Panc1 (cell line): Measurements from ENCODE around the gene CHRNA1.

Experiments used
- POLR2AphosphoS5 ChIP-seq: IDR thresholded peaks from 2 replicates; pipeline ENCODE4 v1.6.1; 2012; ENCODE audit warnings: mild to moderate bottlenecking, low read depth, low read length, moderate library complexity
- TCF7L2 ChIP-seq: IDR thresholded peaks from 2 replicates; pipeline ENCODE4 v1.6.1; 2011; ENCODE audit warnings: mild to moderate bottlenecking, low read depth, low read length, inconsistent platforms
- TF ChIP-seq, protein P1 (sequence below): fragments of 450-650 bp; IDR thresholded peaks from 2 replicates; pipeline ENCODE4 v1.5.1; 2017; ENCODE audit warnings: mild to moderate bottlenecking

GRCh38 chr2:174728096-174728495, 36.2 kb downstream of the CHRNA1 start:
- no peak for TF ChIP-seq POLR2AphosphoS5
- TF ChIP-seq, protein P1, sequence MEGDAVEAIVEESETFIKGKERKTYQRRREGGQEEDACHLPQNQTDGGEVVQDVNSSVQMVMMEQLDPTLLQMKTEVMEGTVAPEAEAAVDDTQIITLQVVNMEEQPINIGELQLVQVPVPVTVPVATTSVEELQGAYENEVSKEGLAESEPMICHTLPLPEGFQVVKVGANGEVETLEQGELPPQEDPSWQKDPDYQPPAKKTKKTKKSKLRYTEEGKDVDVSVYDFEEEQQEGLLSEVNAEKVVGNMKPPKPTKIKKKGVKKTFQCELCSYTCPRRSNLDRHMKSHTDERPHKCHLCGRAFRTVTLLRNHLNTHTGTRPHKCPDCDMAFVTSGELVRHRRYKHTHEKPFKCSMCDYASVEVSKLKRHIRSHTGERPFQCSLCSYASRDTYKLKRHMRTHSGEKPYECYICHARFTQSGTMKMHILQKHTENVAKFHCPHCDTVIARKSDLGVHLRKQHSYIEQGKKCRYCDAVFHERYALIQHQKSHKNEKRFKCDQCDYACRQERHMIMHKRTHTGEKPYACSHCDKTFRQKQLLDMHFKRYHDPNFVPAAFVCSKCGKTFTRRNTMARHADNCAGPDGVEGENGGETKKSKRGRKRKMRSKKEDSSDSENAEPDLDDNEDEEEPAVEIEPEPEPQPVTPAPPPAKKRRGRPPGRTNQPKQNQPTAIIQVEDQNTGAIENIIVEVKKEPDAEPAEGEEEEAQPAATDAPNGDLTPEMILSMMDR: no peak
- no peak for TF ChIP-seq TCF7L2
